D721Med (cell line): ENCODE measurements around the gene AGPAT1.

Experiments used
- DNase-seq: peaks from one replicate; pipeline ENCODE4 v3.0.0; 2011; ENCODE audit warnings: low spot score; ENCODE audit not compliant: insufficient read length
- FAIRE-seq: peaks from 2 replicates; lab custom pipeline; 2011; peaks lifted over from hg19 to GRCh38; lab: Jason Lieb, UNC
- CTCF ChIP-seq: IDR thresholded peaks from 2 replicates; pipeline ENCODE4 v1.5.1; 2012; ENCODE audit warnings: mild to moderate bottlenecking, control low read depth; ENCODE audit not compliant: insufficient read depth; ENCODE audit errors: missing control alignments

The AGPAT1 gene

DNA sequence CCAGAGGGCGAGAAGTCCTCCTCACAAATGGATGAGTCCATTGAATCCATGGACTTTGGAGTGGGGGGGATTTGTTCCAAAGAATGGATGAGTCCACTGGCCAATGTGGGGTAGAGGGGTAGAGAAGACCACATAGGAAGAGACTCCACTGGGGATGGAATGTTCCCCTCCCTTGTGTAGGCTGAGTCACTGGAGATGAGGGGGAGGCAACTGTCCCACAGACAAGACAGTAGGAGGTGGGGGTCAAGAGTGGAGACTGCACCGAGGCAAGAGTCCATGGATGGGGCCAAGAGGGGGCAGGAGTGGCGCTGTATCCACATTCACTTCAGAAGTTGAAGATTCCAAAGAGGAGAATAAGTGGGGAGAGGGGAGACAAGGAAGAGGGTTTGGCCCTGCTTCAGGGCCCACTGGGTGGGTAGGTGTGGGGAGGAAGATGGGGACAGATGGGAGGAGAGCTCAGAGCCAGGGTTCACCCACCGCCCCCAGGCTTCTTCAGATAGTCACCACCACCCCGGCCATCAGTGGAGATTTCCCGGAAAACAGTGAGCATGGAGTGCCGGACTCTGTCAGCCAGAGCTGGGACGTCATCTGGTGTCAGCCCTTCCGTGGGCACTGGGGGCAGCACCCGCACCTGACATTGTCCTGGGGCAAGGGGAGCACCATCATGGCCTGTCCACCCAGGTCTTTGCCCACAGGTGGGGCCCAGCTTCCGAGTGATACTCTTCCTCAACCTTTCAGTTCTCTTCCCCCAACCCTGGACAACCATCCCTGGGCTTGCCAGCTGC is 6.9 kb downstream of the AGPAT1 start:
- DNase-seq (no peak), FAIRE-seq (no peak)
- TF ChIP-seq CTCF = no peak

DNA sequence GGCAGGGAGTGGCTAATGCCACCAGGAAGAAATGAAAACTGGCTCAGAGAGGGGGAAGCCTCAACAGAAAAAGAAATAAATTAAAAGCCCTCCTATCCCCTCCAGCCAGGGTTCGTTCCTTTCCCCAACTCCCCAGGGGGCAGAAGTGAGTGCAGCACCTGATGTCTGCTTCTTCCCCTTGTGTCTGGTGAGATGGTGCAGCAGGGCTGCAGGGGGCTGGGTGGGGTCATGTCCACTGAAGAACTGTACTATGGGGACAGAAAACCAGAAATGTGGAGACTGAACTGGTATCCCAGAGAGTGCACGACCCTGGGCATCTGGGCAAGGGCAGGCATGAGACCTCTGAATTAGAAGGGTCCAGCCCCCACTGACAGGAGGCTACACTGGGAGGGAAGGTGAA is 7.5 kb downstream of the AGPAT1 start:
- no peak for FAIRE-seq

DNA sequence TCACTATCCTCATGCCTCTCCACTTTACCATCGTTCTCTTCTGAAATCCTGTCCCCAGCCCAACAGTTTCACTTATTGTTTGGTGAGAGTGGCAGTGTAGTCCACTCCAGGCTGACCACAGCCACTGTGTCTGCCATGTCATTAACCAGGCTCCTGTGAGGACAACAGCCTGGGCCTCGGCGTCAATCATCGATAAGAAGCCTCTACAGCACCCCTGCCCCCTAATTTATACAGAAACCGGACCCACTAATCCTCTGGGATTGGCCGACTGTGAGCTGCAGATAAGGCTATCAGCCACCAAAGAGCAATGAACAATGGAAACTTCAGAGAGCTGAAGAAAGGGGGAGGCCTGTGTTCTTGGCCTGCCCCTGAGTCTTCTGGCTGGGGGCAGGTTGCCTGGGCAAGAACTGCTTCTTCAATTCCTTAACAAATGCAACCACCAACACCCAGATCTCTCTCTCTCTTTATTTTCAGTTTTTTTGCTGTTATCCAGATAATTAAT is 8.1 kb downstream of the AGPAT1 start:
- no peak for FAIRE-seq
- TF ChIP-seq CTCF = no peak
- DNase-seq = no peak

More for the DNA sequence above, 7.5 kb downstream of the AGPAT1 start:
- no peak for TF ChIP-seq CTCF
- no peak for DNase-seq

GRCh38 chr6:32167154-32167760 is 8.6 kb downstream of the AGPAT1 start:
- TF ChIP-seq CTCF = no peak
- no peak for FAIRE-seq
- DNase-seq = no peak

DNA sequence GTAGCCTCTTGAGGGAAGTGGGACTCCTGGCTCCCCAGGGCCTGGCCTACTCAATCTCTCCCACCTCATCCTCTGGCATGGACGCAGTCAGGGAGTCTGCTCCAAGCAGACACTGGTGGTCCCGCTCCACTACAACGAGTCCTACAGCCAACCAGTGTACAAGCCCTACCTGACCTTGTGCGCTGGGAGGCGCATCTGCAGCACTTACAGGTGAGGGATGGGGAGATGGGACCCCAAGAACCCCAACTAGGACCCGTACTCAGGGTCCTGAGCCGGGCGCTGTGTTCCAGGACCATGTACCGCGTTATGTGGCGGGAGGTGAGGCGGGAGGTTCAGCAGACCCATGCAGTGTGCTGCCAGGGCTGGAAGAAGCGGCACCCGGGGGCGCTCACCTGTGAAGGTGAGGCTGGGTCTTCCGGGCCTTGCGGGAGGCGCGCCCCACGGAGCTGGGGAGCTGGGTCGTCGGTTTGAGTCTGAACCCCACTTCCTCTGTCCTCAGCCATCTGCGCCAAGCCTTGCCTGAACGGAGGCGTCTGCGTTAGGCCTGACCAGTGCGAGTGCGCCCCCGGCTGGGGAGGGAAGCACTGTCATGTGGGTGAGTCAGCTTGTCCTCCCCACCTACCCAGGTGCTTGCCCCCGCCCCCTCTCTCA is 9.3 kb downstream of the AGPAT1 start:
- no peak for TF ChIP-seq CTCF
- FAIRE-seq (no peak), DNase-seq (no peak)

GRCh38 chr6:32164295-32164694 is 11.6 kb downstream of the AGPAT1 start, which contains the start of gene EGFL8:
Gene EGFL8 (plus strand): TSS chr6:32164595. CDS start chr6:32166166, 1,571 bp downstream.
- FAIRE-seq (no peak), DNase-seq (no peak)
- no peak for TF ChIP-seq CTCF
